GM18909 (cell line): ENCODE results near the gene TFF2.

ENCODE experiments used
- ATAC-seq: cut with Tn5 transposase; IDR thresholded peaks from one replicate; pipeline ENCODE4 v1.9.1; 2021; ENCODE audit warnings: mild to moderate bottlenecking; ENCODE audit not compliant: unreplicated experiment, poor library complexity

TFF2 gene

GRCh38 chr21:42350927-42351426, at the start of gene TFF2:
TFF2 (minus strand) TSS chr21:42350994; CDS start chr21:42350957, 37 bp downstream.
- ATAC-seq: no peak

- ATAC-seq: no peak
Measured at GRCh38 chr21:42400525-42400924, 49.7 kb upstream of the TFF2 start.

GRCh38 chr21:42398436-42399028, 47.7 kb upstream of the TFF2 start:
- no peak for ATAC-seq

GRCh38 chr21:42397746-42398394, 47.1 kb upstream of the TFF2 start:
- ATAC-seq: no peak

- ATAC-seq: no peak
Measured at GRCh38 chr21:42396799-42397745, 46.3 kb upstream of the TFF2 start.

GRCh38 chr21:42395905-42396651, 45.3 kb upstream of the TFF2 start, which contains the start of gene TMPRSS3:
TMPRSS3 (minus strand) TSS chr21:42396052; CDS start chr21:42395417, 635 bp downstream.
- no peak for ATAC-seq

- ATAC-seq: no peak
Measured at GRCh38 chr21:42395302-42395701, 44.5 kb upstream of the TFF2 start.

- ATAC-seq: no peak
Measured at GRCh38 chr21:42393443-42393950, 42.7 kb upstream of the TFF2 start.

- no peak for ATAC-seq
Measured at GRCh38 chr21:42392731-42393442, 42.1 kb upstream of the TFF2 start.

GRCh38 chr21:42391297-42391696, 40.5 kb upstream of the TFF2 start:
- no peak for ATAC-seq

GRCh38 chr21:42390696-42391095, 39.9 kb upstream of the TFF2 start:
- ATAC-seq: no peak

GRCh38 chr21:42390193-42390592, 39.4 kb upstream of the TFF2 start:
- no peak for ATAC-seq

- ATAC-seq: no peak
Measured at GRCh38 chr21:42389449-42389835, 38.6 kb upstream of the TFF2 start.

- no peak for ATAC-seq
Measured at GRCh38 chr21:42388740-42389448, 38.1 kb upstream of the TFF2 start.

GRCh38 chr21:42387843-42388340, 37.1 kb upstream of the TFF2 start:
- no peak for ATAC-seq

GRCh38 chr21:42387164-42387563, 36.4 kb upstream of the TFF2 start:
- no peak for ATAC-seq

- ATAC-seq: no peak
Measured at GRCh38 chr21:42386034-42386591, 35.3 kb upstream of the TFF2 start.

- ATAC-seq: no peak
Measured at GRCh38 chr21:42385619-42386018, 34.8 kb upstream of the TFF2 start.
